ENCODE measurements around the gene ARHGEF40.

The ARHGEF40 gene

GRCh38 chr14:21060614-21061346 is 9.3 kb upstream of the ARHGEF40 start:
- no peak for DNase-seq

- no peak for DNase-seq
Observed at GRCh38 chr14:21061347-21061668, 8.8 kb upstream of the ARHGEF40 start.

GRCh38 chr14:21063479-21063878 is 6.6 kb upstream of the ARHGEF40 start:
- no peak for DNase-seq

GRCh38 chr14:21066882-21067502 is 3.1 kb upstream of the ARHGEF40 start:
- DNase-seq = no peak

- DNase-seq = peak; percentile 62
Observed at GRCh38 chr14:21068521-21069387, 1.4 kb upstream of the ARHGEF40 start.

GRCh38 chr14:21069388-21070082 is 569 bp upstream of the ARHGEF40 start:
- no peak for DNase-seq

- no peak for DNase-seq
Observed at GRCh38 chr14:21070610-21071224, 613 bp downstream of the ARHGEF40 start.

GRCh38 chr14:21071225-21072030 is 1.3 kb downstream of the ARHGEF40 start:
- peak; percentile 36 for DNase-seq

GRCh38 chr14:21072031-21072473 is 1.9 kb downstream of the ARHGEF40 start:
- DNase-seq = no peak

- DNase-seq = no peak
Observed at GRCh38 chr14:21072781-21073339, 2.8 kb downstream of the ARHGEF40 start.

- no peak for DNase-seq
Observed at GRCh38 chr14:21073921-21074320, 3.8 kb downstream of the ARHGEF40 start.

GRCh38 chr14:21074398-21075272 is 4.5 kb downstream of the ARHGEF40 start:
- no peak for DNase-seq

- DNase-seq = no peak
Observed at GRCh38 chr14:21075719-21076437, 5.8 kb downstream of the ARHGEF40 start.

- no peak for DNase-seq
Observed at GRCh38 chr14:21077672-21078071, 7.6 kb downstream of the ARHGEF40 start.

GRCh38 chr14:21078287-21078686 is 8.2 kb downstream of the ARHGEF40 start:
- no peak for DNase-seq

GRCh38 chr14:21078726-21079125 is 8.6 kb downstream of the ARHGEF40 start:
- DNase-seq = no peak

GRCh38 chr14:21081521-21082142 is 11.5 kb downstream of the ARHGEF40 start:
- DNase-seq = no peak

GRCh38 chr14:21083565-21084325 is 13.6 kb downstream of the ARHGEF40 start:
- DNase-seq = no peak

All from hematopoietic multipotent progenitor cell treated with erythropoietin and hydrocortisone succinate and interleukin-3 and kit ligand, for 8 days (in vitro differentiated cells).